Aortic smooth muscle cell (primary cell): ENCODE measurements around the gene CNGB1. TPM values are rescaled to one million over a fixed set of nuclear protein-coding genes. Genes with fewer than 3 reads are reported as not detected.

Experiments
- total RNA-seq: library from RNA; depleted of rRNA; stranded (reverse); fragments of >200 nt; gene quantifications from 2 replicates; pipeline ENCODE4 v1.2.3, GENCODE V29; 2014

CNGB1 gene
- total RNA-seq = under 0.01 TPM in 2 replicates

DNA sequence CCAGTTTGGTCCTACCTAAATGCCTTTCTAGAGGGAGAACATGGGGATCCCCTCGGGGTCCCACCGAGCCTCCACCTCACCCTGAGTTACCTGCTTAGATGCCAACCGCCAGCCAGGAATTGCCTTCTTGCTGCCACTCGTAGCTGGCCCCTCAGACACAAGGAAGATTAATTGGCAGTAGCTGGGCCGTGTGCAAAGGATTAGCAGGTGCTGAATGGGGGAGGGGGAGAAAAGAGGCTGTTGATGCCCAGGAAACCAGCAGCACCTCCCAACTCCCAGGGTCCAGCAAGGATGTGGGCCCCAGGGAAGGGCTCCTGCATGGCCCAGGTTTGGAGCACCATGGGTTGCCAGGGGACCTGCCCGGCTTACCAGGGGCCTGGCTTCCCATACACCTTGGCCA, at the start of gene CNGB1:
CNGB1 (minus strand) TSS at position 159 of the 400 bp plus-strand sequence. CDS start 3,842 bp downstream, outside the sequence.

DNA sequence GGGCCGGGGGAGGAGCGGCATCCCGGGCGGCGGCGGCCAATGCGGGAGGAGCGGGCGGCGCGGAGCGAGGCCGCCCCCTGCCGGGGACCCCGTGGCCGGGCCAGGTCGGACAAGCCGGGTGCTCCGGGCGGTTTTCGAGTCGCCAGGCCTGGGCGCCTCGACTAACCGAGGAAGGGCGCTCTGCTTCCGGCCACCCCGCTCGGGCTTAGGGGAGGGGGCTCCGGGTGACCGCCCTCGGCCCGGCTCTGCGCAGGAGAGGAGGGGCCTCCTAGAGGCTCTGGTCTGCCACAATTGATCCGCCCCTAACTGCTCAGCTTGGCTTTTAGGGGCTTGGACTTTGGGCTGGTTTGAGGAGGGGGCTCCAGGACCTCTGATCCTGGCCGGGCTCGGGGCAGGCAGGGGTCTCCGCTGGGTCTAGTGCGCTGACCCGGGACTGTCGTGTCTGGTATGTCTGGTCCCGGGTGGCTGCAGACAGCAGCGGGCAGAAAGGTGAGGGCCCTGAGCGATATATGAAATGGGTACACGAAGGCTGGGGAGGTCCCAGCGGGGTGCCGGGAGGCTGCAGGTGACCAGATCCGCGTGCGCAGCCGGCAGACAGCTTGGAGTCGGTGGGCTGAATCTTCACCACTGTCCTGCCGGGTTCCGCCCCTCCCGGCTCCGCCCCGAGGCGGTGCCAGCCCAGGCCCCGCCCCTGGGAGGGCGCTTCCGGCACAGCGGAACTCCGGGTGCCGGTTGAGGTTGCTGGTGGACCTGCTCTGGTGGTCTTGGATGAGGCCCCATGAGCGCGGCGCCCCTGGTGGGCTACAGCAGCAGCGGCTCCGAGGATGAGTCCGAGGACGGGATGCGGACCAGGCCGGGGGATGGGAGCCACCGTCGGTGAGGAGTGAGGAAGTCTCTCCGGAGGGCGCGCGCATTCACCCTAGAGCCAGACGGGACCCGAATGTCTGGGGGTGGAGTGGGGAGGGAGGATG, 30.1 kb upstream of the CNGB1 start, which contains the start of gene USB1:
USB1 (plus strand) TSS at position 702 of the 971 bp plus-strand sequence; CDS start at position 779, 77 bp downstream.

DNA sequence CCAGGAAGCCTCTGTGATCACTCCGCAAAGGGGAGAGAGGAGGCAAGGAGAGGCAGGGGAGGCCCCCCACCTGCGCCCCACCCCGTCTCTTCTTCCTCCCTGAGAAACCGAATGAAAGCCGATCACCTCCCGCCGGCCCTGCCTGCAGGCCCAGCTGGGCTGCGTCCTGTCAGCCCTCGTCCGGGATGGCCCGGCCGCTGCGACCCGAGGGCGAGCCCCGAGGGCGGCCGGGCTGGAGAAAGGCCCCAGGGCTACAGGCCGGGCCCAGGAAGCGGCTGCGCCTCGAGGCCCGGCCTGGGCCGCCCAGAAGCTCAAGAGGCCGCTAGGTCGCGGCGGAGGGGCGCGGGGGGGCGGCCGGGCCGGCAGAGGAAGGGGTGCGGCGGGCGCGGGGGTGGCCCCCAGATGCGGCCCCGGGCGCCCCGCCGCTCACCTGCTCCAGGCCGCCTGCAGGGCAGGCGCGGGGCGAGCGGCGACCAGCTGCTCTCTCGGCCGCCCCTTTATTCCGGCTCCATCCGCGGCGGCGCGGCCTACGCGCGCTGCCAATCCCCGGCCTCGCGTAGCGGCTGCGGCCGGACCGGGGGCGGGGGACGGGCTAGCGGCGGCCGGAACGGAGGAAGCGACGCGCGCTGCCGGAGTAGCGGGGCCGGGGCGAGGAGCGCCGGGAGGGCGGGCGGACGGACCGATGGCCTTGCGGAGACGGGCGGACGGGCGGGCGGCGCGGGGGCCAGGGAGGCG, 29.2 kb upstream of the CNGB1 start, which contains the start of gene ZNF319:
ZNF319 (minus strand) TSS at position 702 of the 735 bp plus-strand sequence. CDS start 2,407 bp downstream, outside the sequence.

Other genes starting within 250 kb of the CNGB1 start
- 19.6 and 25.0 TPM in 2 replicates for gene KATNB1, start 235.4 kb downstream of the CNGB1 start, total RNA-seq
- gene KIFC3, start 168.6 kb downstream of the CNGB1 start, total RNA-seq = 52.8 and 62.6 TPM in 2 replicates
- gene ZNF319, start 29.5 kb upstream of the CNGB1 start, total RNA-seq = 2.4 and 3.0 TPM in 2 replicates
- gene USB1, start 30.3 kb upstream of the CNGB1 start, total RNA-seq = 15.5 and 19.3 TPM in 2 replicates
- 2.5 and 2.6 TPM in 2 replicates for gene MMP15, start 54.6 kb upstream of the CNGB1 start, total RNA-seq
- 28.4 and 32.8 TPM in 2 replicates for gene CFAP20, start 158.3 kb upstream of the CNGB1 start, total RNA-seq
- 15.6 and 25.3 TPM in 2 replicates for gene CSNK2A2, start 227.0 kb upstream of the CNGB1 start, total RNA-seq